CD14-positive monocyte (primary cell): Measurements from ENCODE around the gene SH2B2. TPM values are rescaled to one million over a fixed set of nuclear protein-coding genes. Genes with fewer than 3 reads are reported as not detected.

Source experiments
- DNase-seq, 3 donors: peaks; one replicate each; pipeline ENCODE4 v3.0.0-alpha.2; 2011 to 2022
- H2AFZ ChIP-seq: 2 replicates; pipeline ENCODE4 v1.6.0; 2012; ENCODE audit warnings: mild to moderate bottlenecking, low read depth, low read length, inconsistent platforms; ENCODE audit not compliant: insufficient read depth, poor library complexity, severe bottlenecking
- H3K27ac ChIP-seq, 2 donors: 1 replicate in 1 of 2; 2 replicates in 1 of 2; pipeline ENCODE4 v1.5.1; 2012 to 2013; ENCODE audit warnings: low read length in 2 of 2, control low read depth in 1 of 2, inconsistent platforms in 1 of 2, low read depth in 1 of 2, mild to moderate bottlenecking in 1 of 2
- H3K27me3 ChIP-seq, 2 donors: one replicate each; pipeline versions ENCODE4 v1.6.0 to v1.6.1; 2011 to 2013; ENCODE audit warnings: low read length in 2 of 2; ENCODE audit not compliant: control insufficient read depth in 2 of 2, insufficient read depth in 2 of 2
- H3K36me3 ChIP-seq, 2 donors: replicated peaks in 1 of 2; 1 replicate in 1 of 2; 2 replicates in 1 of 2; pipeline versions ENCODE4 v1.5.1 to v1.6.1; 2012 to 2013; ENCODE audit warnings: low read length in 2 of 2, control low read depth in 1 of 2, inconsistent platforms in 1 of 2, mild to moderate bottlenecking in 1 of 2; ENCODE audit not compliant: insufficient read depth in 2 of 2, control insufficient read depth in 1 of 2
- H3K4me1 ChIP-seq, 2 donors: 1 replicate in 1 of 2; 2 replicates in 1 of 2; pipeline versions ENCODE4 v1.5.1 to v1.6.1; 2012 to 2013; ENCODE audit warnings: low read length in 2 of 2, control low read depth in 1 of 2, inconsistent platforms in 1 of 2, mild to moderate bottlenecking in 1 of 2, moderate library complexity in 1 of 2; ENCODE audit not compliant: insufficient read depth in 2 of 2, control insufficient read depth in 1 of 2
- H3K4me2 ChIP-seq: replicated peaks from 2 replicates; pipeline ENCODE3; 2012; ENCODE audit warnings: low read length, moderate library complexity, mild to moderate bottlenecking; ENCODE audit not compliant: poor library complexity, severe bottlenecking; ENCODE audit errors: extremely low read depth
- H3K4me3 ChIP-seq, 3 experiments: fragments of 200-600 bp in 1 of 3; sonication (generic) in 1 of 3; replicated peaks in 1 of 3; 1 replicate in 2 of 3; 2 replicates in 1 of 3; pipeline ENCODE4 v1.5.1; 2011 to 2013; ENCODE audit warnings: low read length in 3 of 3, mild to moderate bottlenecking in 3 of 3, control low read depth in 2 of 3, low read depth in 2 of 3, inconsistent platforms in 1 of 3, moderate library complexity in 1 of 3
- H3K79me2 ChIP-seq: 2 replicates; pipeline ENCODE4 v1.6.0; 2012; ENCODE audit warnings: mild to moderate bottlenecking, control low read depth, inconsistent platforms, low read length, moderate library complexity; ENCODE audit not compliant: insufficient read depth
- H3K9ac ChIP-seq: 2 replicates; pipeline ENCODE4 v1.6.0; 2017; ENCODE audit warnings: low read length, mild to moderate bottlenecking; ENCODE audit not compliant: insufficient read depth, poor library complexity, severe bottlenecking
- H3K9me3 ChIP-seq, 2 donors: replicated peaks in 1 of 2; 1 replicate in 1 of 2; 2 replicates in 1 of 2; pipeline versions ENCODE4 v1.5.1 to v1.6.1; 2012 to 2013; ENCODE audit warnings: low read length in 2 of 2, control low read depth in 1 of 2; ENCODE audit not compliant: control insufficient read depth in 1 of 2, insufficient read depth in 1 of 2
- H4K20me1 ChIP-seq: 2 replicates; pipeline ENCODE4 v1.6.0; 2012; ENCODE audit warnings: mild to moderate bottlenecking, low read length, control low read depth, moderate library complexity; ENCODE audit not compliant: insufficient read depth
- H3K27ac Mint-ChIP-seq, 7 donors: one replicate each; pipeline ENCODE4 v1.8.0; 2020; ENCODE audit warnings: mild to moderate bottlenecking in 7 of 7, mixed read lengths in 7 of 7, moderate library complexity in 6 of 7, inconsistent platforms in 2 of 7
- H3K27me3 Mint-ChIP-seq, 3 donors: one replicate each; pipeline ENCODE4 v1.8.0; 2021 to 2022; ENCODE audit warnings: low read depth in 3 of 3, mild to moderate bottlenecking in 3 of 3, mixed read lengths in 3 of 3, moderate library complexity in 3 of 3, inconsistent platforms in 1 of 3
- H3K36me3 Mint-ChIP-seq, 2 donors: one replicate each; pipeline ENCODE4 v1.8.0; 2020; ENCODE audit warnings: mixed read lengths in 2 of 2, inconsistent platforms in 1 of 2, mild to moderate bottlenecking in 1 of 2
- H3K4me1 Mint-ChIP-seq: one replicate; pipeline ENCODE4 v1.8.0; 2020; ENCODE audit warnings: mild to moderate bottlenecking, mixed read lengths
- H3K4me3 Mint-ChIP-seq, 2 donors: one replicate each; pipeline ENCODE4 v1.8.0; 2020; ENCODE audit warnings: mild to moderate bottlenecking in 2 of 2, mixed read lengths in 2 of 2, moderate library complexity in 1 of 2
- H3K9me3 Mint-ChIP-seq, 7 donors: one replicate each; pipeline ENCODE4 v1.8.0; 2020 to 2022; ENCODE audit warnings: mixed read lengths in 7 of 7, mild to moderate bottlenecking in 6 of 7, moderate library complexity in 6 of 7, inconsistent platforms in 2 of 7
- WGBS: methylation state at CpG from one replicate; pipeline ENCODE4 v1.1.5; 2013; ENCODE audit warnings: missing lambda C conversion rate; ENCODE audit not compliant: insufficient coverage; 5-methylcytosine and 5-hydroxymethylcytosine counted together
- intact Hi-C, 2 donors: fragments of 100-400 bp; cut with micrococcal nuclease; formaldehyde crosslinking; loops; one replicate each; pipeline versions ENCODE4 v1.15.0 to v1.15.1; 2023
- polyA plus RNA-seq, 3 donors: library from polyadenylated mRNA; depleted of rRNA in 1 of 3; unstranded in 2 of 3; stranded (reverse) in 1 of 3; fragments of 300-500 nt in 2 of 3; fragments of >200 nt in 1 of 3; fragmentation: Illumina TruSeq in 2 of 3; gene quantifications; 1 replicate in 2 of 3; 2 replicates in 1 of 3; pipeline ENCODE4 v1.2.3, GENCODE V29; 2012 to 2021
- TF ChIP-seq, protein P1 (sequence below): fragments of 200-600 bp; IDR thresholded peaks from one replicate; pipeline ENCODE4 v1.8.0; 2022; ENCODE audit warnings: antibody characterized with exemption, mild to moderate bottlenecking

Gene SH2B2
- polyA plus RNA-seq, 3 donors, result 3.8 to 26.3 (median 4.7) TPM

DNA sequence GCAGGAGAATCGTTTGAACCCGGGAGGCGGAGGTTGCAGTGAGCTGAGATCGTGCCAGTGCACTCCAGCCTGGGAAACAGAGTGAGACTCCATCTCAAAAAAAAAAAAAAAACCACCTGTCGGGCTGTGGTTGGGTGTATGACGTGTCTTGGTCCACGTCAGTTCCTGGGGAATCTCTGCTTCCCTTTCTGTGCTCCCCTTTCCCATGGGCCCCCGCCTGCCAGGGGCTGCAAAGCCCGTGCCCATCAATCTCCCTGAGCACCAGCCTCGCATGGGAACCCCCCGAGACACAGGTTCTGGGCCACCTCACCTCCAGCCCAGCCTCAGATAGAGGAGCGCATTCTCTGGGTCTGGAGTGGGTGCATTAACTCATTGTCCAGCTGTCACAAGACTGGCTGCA, 2.3 kb upstream of the SH2B2 start:
- Histone ChIP-seq H3K9ac (peak overlapping the region; percentile 90), H3K36me3 (no peaks in the 10 kb centered on the region), H3K9me3 (no peaks in the 10 kb centered on the region), H3K27ac (peak overlapping the region; percentile 64 to 87), H3K4me2 (peak overlapping the region; percentile 97), H4K20me1 (peaks cover 37% of the 10 kb centered on the region), H3K4me3 (peak overlapping the region in 2 of 3 experiments; percentile 70 to 93), H3K27me3 (no peaks in the 10 kb centered on the region), H3K79me2 (peaks cover 33% of the 10 kb centered on the region), H3K4me1 (peaks cover 49 to 58% of the 10 kb centered on the region in 2 donors), H2AFZ (peak overlapping the region; percentile 77)
- H3K4me1 Mint-ChIP-seq, result peaks cover 41% of the 10 kb centered on the region
- peak overlapping the region; percentile 98 to 99 for H3K4me3 Mint-ChIP-seq
- H3K9me3 Mint-ChIP-seq, result no peaks in the 10 kb centered on the region
- intact Hi-C loops, result loop anchor here (10.0 kb wide), 2 partner anchors 170 to 180 kb away; partner anchors contain the start of genes ALKBH4 (in 1 of the 2) and LRWD1 (in 1 of the 2)
- TF ChIP-seq, protein P1, sequence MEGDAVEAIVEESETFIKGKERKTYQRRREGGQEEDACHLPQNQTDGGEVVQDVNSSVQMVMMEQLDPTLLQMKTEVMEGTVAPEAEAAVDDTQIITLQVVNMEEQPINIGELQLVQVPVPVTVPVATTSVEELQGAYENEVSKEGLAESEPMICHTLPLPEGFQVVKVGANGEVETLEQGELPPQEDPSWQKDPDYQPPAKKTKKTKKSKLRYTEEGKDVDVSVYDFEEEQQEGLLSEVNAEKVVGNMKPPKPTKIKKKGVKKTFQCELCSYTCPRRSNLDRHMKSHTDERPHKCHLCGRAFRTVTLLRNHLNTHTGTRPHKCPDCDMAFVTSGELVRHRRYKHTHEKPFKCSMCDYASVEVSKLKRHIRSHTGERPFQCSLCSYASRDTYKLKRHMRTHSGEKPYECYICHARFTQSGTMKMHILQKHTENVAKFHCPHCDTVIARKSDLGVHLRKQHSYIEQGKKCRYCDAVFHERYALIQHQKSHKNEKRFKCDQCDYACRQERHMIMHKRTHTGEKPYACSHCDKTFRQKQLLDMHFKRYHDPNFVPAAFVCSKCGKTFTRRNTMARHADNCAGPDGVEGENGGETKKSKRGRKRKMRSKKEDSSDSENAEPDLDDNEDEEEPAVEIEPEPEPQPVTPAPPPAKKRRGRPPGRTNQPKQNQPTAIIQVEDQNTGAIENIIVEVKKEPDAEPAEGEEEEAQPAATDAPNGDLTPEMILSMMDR, result no peak
- 43% methylated on average over 2 of the region's 12 CpGs for WGBS
- H3K27me3 Mint-ChIP-seq, result peaks cover 0 to 12% (median 2%) of the 10 kb centered on the region in 3 donors
- peak in 2 of 3 donors; percentile 45 to 74 for DNase-seq
- H3K36me3 Mint-ChIP-seq, result no peaks in the 10 kb centered on the region
- peak overlapping the region; percentile 85 to 95 (median 90) for H3K27ac Mint-ChIP-seq

DNA sequence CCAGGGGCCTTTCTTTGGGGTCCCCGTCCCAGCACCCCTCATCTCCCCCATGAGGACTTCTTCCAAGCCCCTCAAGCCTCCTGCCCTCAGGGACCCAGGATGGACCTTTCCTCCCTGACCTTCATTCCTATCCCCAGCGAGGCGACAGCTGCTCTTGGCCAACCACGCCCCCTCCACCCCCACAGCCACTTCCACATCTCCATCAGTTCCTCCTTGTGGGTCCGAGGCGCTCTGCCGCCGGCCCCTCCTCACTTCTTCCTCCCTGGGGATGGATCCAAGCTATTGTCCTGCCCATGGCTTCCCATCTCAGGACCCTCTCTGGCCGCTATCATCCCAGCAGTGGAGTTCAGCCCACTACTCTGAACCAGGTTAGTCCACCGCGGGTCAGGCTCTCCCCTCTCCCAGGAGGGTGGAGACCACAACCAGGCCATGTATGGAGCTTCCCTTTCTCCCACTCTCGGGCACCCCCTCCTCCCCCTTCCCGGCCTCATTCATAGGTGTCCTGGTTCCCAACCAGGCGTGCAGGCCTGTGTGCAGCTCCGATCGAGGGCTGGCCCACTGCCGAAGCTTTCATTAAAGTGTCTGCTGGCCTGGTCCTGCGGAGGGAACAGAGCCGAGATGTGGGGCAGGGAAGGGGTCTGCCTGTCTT, 1.7 kb upstream of the SH2B2 start:
- Histone ChIP-seq H3K27me3 (no peaks in the 10 kb centered on the region), H3K36me3 (no peaks in the 10 kb centered on the region), H4K20me1 (peaks cover 43% of the 10 kb centered on the region), H3K79me2 (peaks cover 33% of the 10 kb centered on the region), H2AFZ (peak overlapping the region; percentile 77), H3K27ac (peak overlapping the region; percentile 64 to 87), H3K9ac (peak overlapping the region; percentile 90), H3K4me2 (peak overlapping the region; percentile 97), H3K4me1 (peaks cover 51 to 56% of the 10 kb centered on the region in 2 donors), H3K4me3 (peak overlapping the region; percentile 70 to 93 (median 78)), H3K9me3 (no peaks in the 10 kb centered on the region)
- H3K4me1 Mint-ChIP-seq, result peaks cover 40% of the 10 kb centered on the region
- TF ChIP-seq, protein P1, result no peak
- no peaks in the 10 kb centered on the region for H3K36me3 Mint-ChIP-seq
- intact Hi-C loops, result loop anchor here (10.0 kb wide), 2 partner anchors 170 to 180 kb away; partner anchors contain the start of genes ALKBH4 (in 1 of the 2) and LRWD1 (in 1 of the 2)
- peak overlapping the region; percentile 98 to 99 for H3K4me3 Mint-ChIP-seq
- peaks cover 0 to 9% (median 2%) of the 10 kb centered on the region in 3 donors for H3K27me3 Mint-ChIP-seq
- DNase-seq, result peak; percentile 68 to 78 (median 75)
- WGBS, result 9% methylated on average over 14 of the region's 19 CpGs
- H3K27ac Mint-ChIP-seq, result peak overlapping the region; percentile 85 to 95 (median 90)
- no peaks in the 10 kb centered on the region for H3K9me3 Mint-ChIP-seq
